Naive thymus-derived CD8-positive, alpha-beta T cell (primary cell): ENCODE results near the gene CRAMP1. TPM values are rescaled to one million over a fixed set of nuclear protein-coding genes. Genes with fewer than 3 reads are reported as not detected.
"Not testable (repeated sequence)": the region's sequence is repeated elsewhere in the genome, so short reads cannot be mapped to it uniquely, and the experiment has no call there.

Experiments
- ATAC-seq, 2 donors: fragments of 150-1000 bp; cut with Tn5 transposase in 1 of 2; sonication (Bioruptor Pico), chemical (Tn5 transposase) in 1 of 2; 1 replicate in 1 of 2; 2 replicates in 1 of 2; pipeline ENCODE4 v1.10.0; 2021; ENCODE audit warnings: mild to moderate bottlenecking in 2 of 2, moderate library complexity in 2 of 2
- POLR2A ChIA-PET: fragments of 350-600 bp; sonication (Branson Sonifier 250); formaldehyde crosslinking; loops from one replicate; lab custom pipeline; 2021; ENCODE audit warnings: antibody characterized with exemption; lab: Charles Lee
- DNase-seq, 10 donors: peaks; one replicate each; pipeline versions ENCODE4 v3.0.0 to v3.0.0-alpha.2; 2020 to 2022
- H3K27ac Mint-ChIP-seq, 10 donors: one replicate each; pipeline ENCODE4 v1.8.0; 2020 to 2022; ENCODE audit warnings: mild to moderate bottlenecking in 10 of 10, mixed read lengths in 10 of 10, moderate library complexity in 4 of 10, inconsistent platforms in 1 of 10
- H3K27me3 Mint-ChIP-seq, 5 donors: one replicate each; pipeline ENCODE4 v1.8.0; 2021 to 2022; ENCODE audit warnings: mixed read lengths in 5 of 5
- H3K36me3 Mint-ChIP-seq, 3 donors: one replicate each; pipeline ENCODE4 v1.8.0; 2020 to 2022; ENCODE audit warnings: mixed read lengths in 3 of 3, mild to moderate bottlenecking in 2 of 3, inconsistent platforms in 1 of 3
- H3K4me1 Mint-ChIP-seq, 4 donors: one replicate each; pipeline ENCODE4 v1.8.0; 2021 to 2022; ENCODE audit warnings: mixed read lengths in 4 of 4
- H3K4me3 Mint-ChIP-seq, 10 donors: one replicate each; pipeline ENCODE4 v1.8.0; 2020 to 2022; ENCODE audit warnings: mild to moderate bottlenecking in 10 of 10, mixed read lengths in 10 of 10, moderate library complexity in 6 of 10, inconsistent platforms in 1 of 10
- H3K9me3 Mint-ChIP-seq, 9 donors: one replicate each; pipeline ENCODE4 v1.8.0; 2020 to 2022; ENCODE audit warnings: mixed read lengths in 9 of 9, mild to moderate bottlenecking in 3 of 9, inconsistent platforms in 1 of 9, moderate library complexity in 1 of 9
- polyA plus RNA-seq, 3 donors: library from polyadenylated mRNA; unstranded; fragments of 300-500 nt; fragmentation: Illumina TruSeq; gene quantifications; one replicate each; pipeline ENCODE4 v1.2.3, GENCODE V29; 2021
- total RNA-seq, 8 experiments: library from RNA in 2 of 8; stranded (reverse) in 2 of 8; gene quantifications; one replicate each; pipeline ENCODE4 v1.2.3 and lab custom pipeline; 2021 to 2026

The CRAMP1 gene
- total and polyA plus RNA-seq, 5 experiments from 2014 or later, result 1.3 to 25.4 (median 3.1) TPM

- Mint-ChIP-seq H3K4me3 (peak overlapping the region; percentile 94 to 100 (median 99)), H3K4me1 (peaks cover 14 to 46% (median 35%) of the 10 kb centered on the region in 4 donors), H3K27ac (peak overlapping the region; percentile 95 to 100 (median 98)), H3K36me3 (peaks cover 0 to 12% (median 0%) of the 10 kb centered on the region in 3 donors)
- POLR2A ChIA-PET, result interaction anchor here (0.6 to 3.5 kb wide), 24 partner anchors 13 to 979 kb away, joined by 3 to 32 read pairs (median 5); partner anchors contain the start of genes EME2, JPT2, MRPS34 and NME3
- peak in 2 of 10 donors; percentile 17 to 39 for DNase-seq
- not testable (repeated sequence) for H3K9me3 Mint-ChIP-seq, H3K27me3 Mint-ChIP-seq
- ATAC-seq, result peak; percentile 28 to 32
Observed at GRCh38 chr16:1705324-1705687, 93.1 kb downstream of the CRAMP1 start.

GRCh38 chr16:1705688-1706385, 93.7 kb downstream of the CRAMP1 start, which contains the start of gene MAPK8IP3:
Gene MAPK8IP3, plus strand, starts transcription at chr16:1706195. Its CDS starts 145 bp downstream, at chr16:1706340.
- Mint-ChIP-seq H3K4me1 (peaks cover 14 to 48% (median 38%) of the 10 kb centered on the region in 4 donors), H3K9me3 (no peaks in the 10 kb centered on the region), H3K27ac (peak within 1 kb of the TSS; percentile 95 to 100 (median 98)), H3K27me3 (peaks cover 0 to 1% (median 0%) of the 10 kb centered on the region in 5 donors), H3K4me3 (peak within 1 kb of the TSS; percentile 94 to 100 (median 99)), H3K36me3 (peaks cover 0 to 12% (median 0%) of the 10 kb centered on the region in 3 donors)
- peak; percentile 82 to 83 for ATAC-seq
- peak; percentile 87 to 100 (median 96) for DNase-seq
- POLR2A ChIA-PET, result interaction anchor here (0.7 to 3.5 kb wide), 28 partner anchors 12 to 401 kb away, joined by 3 to 32 read pairs (median 5); partner anchors contain the start of genes EME2, JPT2, MRPS34 and NME3

- H3K4me1 Mint-ChIP-seq, result peaks cover 14 to 50% (median 43%) of the 10 kb centered on the region in 4 donors
- H3K9me3 Mint-ChIP-seq, result no peaks in the 10 kb centered on the region
- peak overlapping the region; percentile 89 to 100 (median 98) for H3K4me3 Mint-ChIP-seq
- H3K27ac Mint-ChIP-seq, result peak overlapping the region; percentile 72 to 100 (median 93)
- ATAC-seq (peak; percentile 51 to 53), DNase-seq (peak in 9 of 10 donors; percentile 36 to 77 (median 58))
- POLR2A ChIA-PET, result interaction anchor here (0.7 to 3.5 kb wide), 27 partner anchors 11 to 402 kb away, joined by 3 to 32 read pairs (median 4); partner anchors contain the start of genes EME2, JPT2, MRPS34 and NME3
- peaks cover 0 to 11% (median 0%) of the 10 kb centered on the region in 3 donors for H3K36me3 Mint-ChIP-seq
- H3K27me3 Mint-ChIP-seq, result peaks cover 0 to 1% (median 0%) of the 10 kb centered on the region in 5 donors
Observed at GRCh38 chr16:1706386-1707192, 94.4 kb downstream of the CRAMP1 start.

- peaks cover 0 to 7% (median 0%) of the 10 kb centered on the region in 3 donors for H3K36me3 Mint-ChIP-seq
- peaks cover 15 to 52% (median 45%) of the 10 kb centered on the region in 4 donors for H3K4me1 Mint-ChIP-seq
- POLR2A ChIA-PET, result interaction anchor here (0.7 to 3.5 kb wide), 12 partner anchors 13 to 447 kb away, joined by 3 to 32 read pairs (median 7); partner anchors contain the start of genes EME2, JPT2, MRPS34 and NME3
- H3K9me3 Mint-ChIP-seq, result no peaks in the 10 kb centered on the region
- H3K4me3 Mint-ChIP-seq, result peak overlapping the region; percentile 74 to 99 (median 88)
- DNase-seq (no peak), ATAC-seq (no peak)
- peak overlapping the region; percentile 59 to 96 (median 88) for H3K27ac Mint-ChIP-seq
- peaks cover 0 to 1% (median 0%) of the 10 kb centered on the region in 5 donors for H3K27me3 Mint-ChIP-seq
Observed at GRCh38 chr16:1707193-1707790, 95.1 kb downstream of the CRAMP1 start.

- H3K4me1 Mint-ChIP-seq, result peaks cover 15 to 60% (median 53%) of the 10 kb centered on the region in 4 donors
- H3K27me3 Mint-ChIP-seq, result peaks cover 0 to 1% (median 0%) of the 10 kb centered on the region in 5 donors
- no peaks in the 10 kb centered on the region for H3K9me3 Mint-ChIP-seq
- POLR2A ChIA-PET, result interaction anchor here (0.5 to 3.5 kb wide), 8 partner anchors 11 to 447 kb away, joined by 3 to 32 read pairs (median 3); partner anchors contain the start of genes EME2, JPT2, MRPS34 and NME3
- H3K36me3 Mint-ChIP-seq, result peaks cover 0 to 9% (median 0%) of the 10 kb centered on the region in 3 donors
- H3K4me3 Mint-ChIP-seq, result peak overlapping the region; percentile 74 to 99 (median 88)
- ATAC-seq (no peak), DNase-seq (no peak)
- H3K27ac Mint-ChIP-seq, result peak overlapping the region; percentile 14 to 96 (median 88)
Observed at GRCh38 chr16:1708083-1708767, 96.1 kb downstream of the CRAMP1 start.

- H3K9me3 Mint-ChIP-seq, result no peaks in the 10 kb centered on the region
- peak in 2 of 10 donors; percentile 11 to 16 for DNase-seq
- H3K4me1 Mint-ChIP-seq, result peaks cover 17 to 65% (median 58%) of the 10 kb centered on the region in 4 donors
- H3K36me3 Mint-ChIP-seq, result peaks cover 0 to 9% (median 0%) of the 10 kb centered on the region in 3 donors
- H3K4me3 Mint-ChIP-seq, result peak overlapping the region; percentile 47 to 99 (median 86)
- peaks cover 0 to 1% (median 0%) of the 10 kb centered on the region in 5 donors for H3K27me3 Mint-ChIP-seq
- no peak for ATAC-seq
- POLR2A ChIA-PET, result interaction anchor here (0.5 to 1.5 kb wide), 5 partner anchors 11 to 446 kb away, joined by 3 to 4 read pairs (median 3); partner anchors contain the start of gene UBE2I
- peak overlapping the region in 6 of 10 donors; percentile 14 to 88 (median 46) for H3K27ac Mint-ChIP-seq
Observed at GRCh38 chr16:1708768-1709180, 96.6 kb downstream of the CRAMP1 start.

GRCh38 chr16:1709356-1709755, 97.2 kb downstream of the CRAMP1 start:
- Mint-ChIP-seq H3K9me3 (no peaks in the 10 kb centered on the region), H3K36me3 (peaks cover 0 to 9% (median 0%) of the 10 kb centered on the region in 3 donors), H3K27me3 (peaks cover 0 to 1% (median 0%) of the 10 kb centered on the region in 5 donors), H3K4me3 (peak overlapping the region in 1 of 10 donors; percentile 18), H3K4me1 (peaks cover 20 to 69% (median 60%) of the 10 kb centered on the region in 4 donors), H3K27ac (peak overlapping the region in 3 of 10 donors; percentile 14 to 84 (median 18))
- POLR2A ChIA-PET, result interaction anchor here (1.1 to 1.2 kb wide), 2 partner anchors 10 to 57 kb away, joined by 3 read pairs; no protein-coding TSS in a partner anchor
- ATAC-seq (no peak), DNase-seq (no peak)

GRCh38 chr16:1710811-1711507, 98.8 kb downstream of the CRAMP1 start:
- H3K9me3 Mint-ChIP-seq, result no peaks in the 10 kb centered on the region
- peaks cover 0 to 12% (median 0%) of the 10 kb centered on the region in 3 donors for H3K36me3 Mint-ChIP-seq
- ATAC-seq (no peak), DNase-seq (no peak)
- H3K4me1 Mint-ChIP-seq, result peaks cover 17 to 68% (median 60%) of the 10 kb centered on the region in 4 donors
- POLR2A ChIA-PET, result interaction anchor here (0.7 kb wide), 1 partner anchor 1078 kb away, joined by 3 read pairs; no protein-coding TSS in a partner anchor
- H3K27ac Mint-ChIP-seq, result peak overlapping the region in 1 of 10 donors; percentile 47
- H3K4me3 Mint-ChIP-seq, result no peak overlapping the region
- no peaks in the 10 kb centered on the region for H3K27me3 Mint-ChIP-seq

- Mint-ChIP-seq H3K9me3 (no peaks in the 10 kb centered on the region), H3K27me3 (no peaks in the 10 kb centered on the region), H3K27ac (peak overlapping the region in 6 of 10 donors; percentile 9 to 77 (median 28)), H3K4me3 (peak overlapping the region in 5 of 10 donors; percentile 4 to 55 (median 18)), H3K36me3 (peaks cover 0 to 12% (median 0%) of the 10 kb centered on the region in 3 donors), H3K4me1 (peaks cover 13 to 64% (median 52%) of the 10 kb centered on the region in 4 donors)
- DNase-seq (no peak), ATAC-seq (no peak)
- POLR2A ChIA-PET, result interaction anchor here (0.6 to 1.4 kb wide), 2 partner anchors 59 to 64 kb away, joined by 3 to 4 read pairs; partner anchors contain the start of gene NME3
Observed at GRCh38 chr16:1712791-1713261, 100.7 kb downstream of the CRAMP1 start.

- ATAC-seq (no peak), DNase-seq (no peak)
- Mint-ChIP-seq H3K27ac (peak overlapping the region in 5 of 10 donors; percentile 8 to 74 (median 63)), H3K4me1 (peaks cover 11 to 59% (median 46%) of the 10 kb centered on the region in 4 donors), H3K27me3 (no peaks in the 10 kb centered on the region), H3K9me3 (no peaks in the 10 kb centered on the region), H3K36me3 (peaks cover 0 to 12% (median 0%) of the 10 kb centered on the region in 3 donors), H3K4me3 (peak overlapping the region in 1 of 10 donors; percentile 18)
- POLR2A ChIA-PET, result interaction anchor here (0.6 kb wide), 1 partner anchor 65 kb away, joined by 3 read pairs; no protein-coding TSS in a partner anchor
Observed at GRCh38 chr16:1713331-1713730, 101.2 kb downstream of the CRAMP1 start.
